WTC11 (cell line): ENCODE results near the gene SPANXD. TPM values are rescaled to one million over a fixed set of nuclear protein-coding genes. Genes with fewer than 3 reads are reported as not detected.

ENCODE experiments used
- ATAC-seq: fragments of 200-7000 bp; cut with Tn5 transposase; 2 replicates; pipeline ENCODE4 v1.10.0; 2021; ENCODE audit warnings: mild to moderate bottlenecking, moderate library complexity
- CTCF ChIA-PET: fragments of 300-600 bp; sonication (Branson Sonifier 250); formaldehyde crosslinking; loops from one replicate; lab custom pipeline; 2021; ENCODE audit warnings: antibody characterized with exemption; lab: Charles Lee
- POLR2A ChIA-PET: fragments of 350-600 bp; sonication (Branson Sonifier 250); formaldehyde crosslinking; loops from one replicate; lab custom pipeline; 2021; ENCODE audit warnings: antibody characterized with exemption; lab: Charles Lee
- DNase-seq: peaks from one replicate; pipeline ENCODE4 v3.0.0; 2021; ENCODE audit warnings: low spot score
- H3K27ac Mint-ChIP-seq: 2 replicates; pipeline ENCODE4 v1.8.0; 2021; ENCODE audit warnings: mixed read lengths
- H3K27me3 Mint-ChIP-seq: 2 replicates; pipeline ENCODE4 v1.8.0; 2021; ENCODE audit warnings: low read depth, mild to moderate bottlenecking, moderate library complexity, mixed read lengths
- H3K36me3 Mint-ChIP-seq: 2 replicates; pipeline ENCODE4 v1.8.0; 2021; ENCODE audit warnings: mixed read lengths
- H3K4me1 Mint-ChIP-seq: 2 replicates; pipeline ENCODE4 v1.8.0; 2022; ENCODE audit warnings: mixed read lengths
- H3K4me3 Mint-ChIP-seq: 2 replicates; pipeline ENCODE4 v1.8.0; 2021; ENCODE audit warnings: mild to moderate bottlenecking, moderate library complexity, mixed read lengths
- H3K9me3 Mint-ChIP-seq: 2 replicates; pipeline ENCODE4 v1.8.0; 2021; ENCODE audit warnings: mixed read lengths
- AFF4 ChIP-seq: sonication (generic); formaldehyde crosslinking; IDR thresholded peaks from 2 replicates; pipeline ENCODE4 v1.8.1; 2023; ENCODE audit warnings: mild to moderate bottlenecking, missing genetic modification reagents, borderline replicate concordance
- ATF1 ChIP-seq: sonication (generic); formaldehyde crosslinking; IDR thresholded peaks from 2 replicates; pipeline ENCODE4 v1.8.1; 2023; ENCODE audit warnings: mild to moderate bottlenecking, moderate library complexity, missing genetic modification reagents
- CREB1 ChIP-seq: sonication (generic); formaldehyde crosslinking; IDR thresholded peaks from 2 replicates; pipeline ENCODE4 v1.8.0; 2023; ENCODE audit warnings: mild to moderate bottlenecking, missing genetic modification reagents
- ESRRA ChIP-seq: sonication (generic); formaldehyde crosslinking; IDR thresholded peaks from 2 replicates; pipeline ENCODE4 v1.8.1; 2022; ENCODE audit warnings: mild to moderate bottlenecking, missing genetic modification reagents, borderline replicate concordance
- GABPB1 ChIP-seq: sonication (generic); formaldehyde crosslinking; IDR thresholded peaks from 2 replicates; pipeline ENCODE4 v1.8.1; 2023; ENCODE audit warnings: mild to moderate bottlenecking, missing genetic modification reagents
- GRHL2 ChIP-seq: fragments of 250-450 bp; sonication (Bioruptor Pico); IDR thresholded peaks from 2 replicates; pipeline ENCODE4 v1.8.0; 2022; ENCODE audit warnings: mild to moderate bottlenecking, moderate library complexity; ENCODE audit not compliant: insufficient replicate concordance, severe bottlenecking
- IRF1 ChIP-seq: sonication (generic); formaldehyde crosslinking; IDR thresholded peaks from 2 replicates; pipeline ENCODE4 v1.8.0; 2023; ENCODE audit warnings: missing genetic modification reagents
- PREB ChIP-seq: sonication (generic); formaldehyde crosslinking; IDR thresholded peaks from 2 replicates; pipeline ENCODE4 v1.8.1; 2022; ENCODE audit warnings: mild to moderate bottlenecking, missing genetic modification reagents, moderate library complexity, borderline replicate concordance
- PRRX2 ChIP-seq: fragments of 250-450 bp; sonication (Bioruptor Pico); IDR thresholded peaks from 2 replicates; pipeline ENCODE4 v1.8.0; 2021; ENCODE audit warnings: mild to moderate bottlenecking
- SMAD4 ChIP-seq: sonication (generic); formaldehyde crosslinking; IDR thresholded peaks from 2 replicates; pipeline ENCODE4 v1.8.0; 2022; ENCODE audit warnings: mild to moderate bottlenecking, missing genetic modification reagents
- TEAD4 ChIP-seq: sonication (generic); formaldehyde crosslinking; IDR thresholded peaks from 2 replicates; pipeline ENCODE4 v1.8.0; 2022; ENCODE audit warnings: mild to moderate bottlenecking, missing genetic modification reagents
- ZNF121 ChIP-seq: sonication (generic); formaldehyde crosslinking; IDR thresholded peaks from 2 replicates; pipeline ENCODE4 v1.8.0; 2023; ENCODE audit warnings: missing genetic modification reagents
- ZNF219 ChIP-seq: sonication (generic); formaldehyde crosslinking; IDR thresholded peaks from 2 replicates; pipeline ENCODE4 v1.8.0; 2023; ENCODE audit warnings: missing genetic modification reagents, mild to moderate bottlenecking, borderline replicate concordance
- ZNF425 ChIP-seq: fragments of 250-450 bp; sonication (Bioruptor Pico); conservative IDR thresholded peaks from 2 replicates; pipeline ENCODE4 v1.9.0; 2021; ENCODE audit warnings: mild to moderate bottlenecking
- ZNF532 ChIP-seq: fragments of 250-450 bp; sonication (Bioruptor Pico); IDR thresholded peaks from 2 replicates; pipeline ENCODE4 v1.9.0; 2021; ENCODE audit warnings: mild to moderate bottlenecking, borderline replicate concordance
- total RNA-seq: library from RNA; stranded (reverse); gene quantifications from 3 replicates; pipeline ENCODE4 v1.2.3, GENCODE V29; 2021

SPANXD gene
- total RNA-seq, 1 experiment from 2014 or later = not detected

GRCh38 chrX:141669689-141670088 lies 28.9 kb downstream of the SPANXD start:
- Mint-ChIP-seq H3K4me3 (no peak overlapping the region), H3K27me3 (no peaks in the 10 kb centered on the region)
- ATAC-seq = no peak

More at GRCh38 chrX:141669689-141670088, 28.9 kb downstream of the SPANXD start:
- DNase-seq = no peak
- H3K4me1 Mint-ChIP-seq = no peaks in the 10 kb centered on the region
- POLR2A ChIA-PET = no interaction called here
- TF ChIP-seq ZNF219 (no peak), PRRX2 (no peak), GABPB1 (CRISPR knock-in tag) (no peak), ZNF532 (CRISPR knock-in tag) (no peak), TEAD4 (no peak), CREB1 (no peak), ESRRA (CRISPR knock-in tag) (no peak), IRF1 (CRISPR knock-in tag) (no peak), ZNF425 (CRISPR knock-in tag) (no peak), GRHL2 (CRISPR knock-in tag) (no peak), ATF1 (no peak), AFF4 (CRISPR knock-in tag) (no peak), PREB (CRISPR knock-in tag) (no peak), ZNF121 (no peak), SMAD4 (no peak)
- no peak overlapping the region for H3K27ac Mint-ChIP-seq
- CTCF ChIA-PET = no interaction called here
- H3K36me3 Mint-ChIP-seq = peaks cover 4% of the 10 kb centered on the region; the same call in 1 of the 2 replicates
- peaks cover 23% of the 10 kb centered on the region for H3K9me3 Mint-ChIP-seq
